Uterus (tissue), 2 donors: ENCODE data around the gene CST6.

Source experiments
- POLR2A ChIP-seq, 2 donors: fragments of 450-650 bp; IDR thresholded peaks; one replicate each; pipeline ENCODE4 v1.6.1; 2016; ENCODE audit warnings: antibody characterized with exemption in 2 of 2, mild to moderate bottlenecking in 1 of 2, moderate library complexity in 1 of 2
- TF ChIP-seq, protein P1 (sequence below), 4 experiments: fragments of 200-600 bp in 2 of 4; fragments of 450-650 bp in 2 of 4; sonication (generic) in 2 of 4; IDR thresholded peaks; one replicate each; pipeline ENCODE4 v1.5.1; 2016 to 2019; ENCODE audit warnings: antibody characterized with exemption in 4 of 4, mild to moderate bottlenecking in 2 of 4, moderate library complexity in 1 of 4

DNA sequence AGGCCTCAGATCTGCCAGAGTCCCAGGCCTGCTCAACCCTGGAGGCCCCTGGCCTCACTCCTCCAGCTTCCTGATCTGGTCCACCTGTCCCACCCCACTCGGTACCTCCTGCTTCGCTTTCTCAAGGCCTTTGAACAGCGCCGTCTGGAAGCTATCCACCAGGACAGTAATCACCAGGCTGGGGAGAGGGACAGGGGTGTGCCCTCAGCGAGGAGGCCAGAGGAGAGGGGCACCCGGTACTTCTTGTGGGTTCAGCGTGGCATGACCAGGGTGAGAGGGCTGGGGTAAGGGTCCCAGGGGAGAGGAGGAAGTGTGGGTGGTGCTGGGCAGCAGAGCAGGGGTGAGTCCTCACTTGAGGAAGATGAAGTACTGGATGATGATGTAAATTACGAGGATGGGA is 8.4 kb downstream of the CST6 start:
- TF ChIP-seq POLR2A (IDR thresholded peaks at IDR 0.05), result no peak
- TF ChIP-seq, protein P1, sequence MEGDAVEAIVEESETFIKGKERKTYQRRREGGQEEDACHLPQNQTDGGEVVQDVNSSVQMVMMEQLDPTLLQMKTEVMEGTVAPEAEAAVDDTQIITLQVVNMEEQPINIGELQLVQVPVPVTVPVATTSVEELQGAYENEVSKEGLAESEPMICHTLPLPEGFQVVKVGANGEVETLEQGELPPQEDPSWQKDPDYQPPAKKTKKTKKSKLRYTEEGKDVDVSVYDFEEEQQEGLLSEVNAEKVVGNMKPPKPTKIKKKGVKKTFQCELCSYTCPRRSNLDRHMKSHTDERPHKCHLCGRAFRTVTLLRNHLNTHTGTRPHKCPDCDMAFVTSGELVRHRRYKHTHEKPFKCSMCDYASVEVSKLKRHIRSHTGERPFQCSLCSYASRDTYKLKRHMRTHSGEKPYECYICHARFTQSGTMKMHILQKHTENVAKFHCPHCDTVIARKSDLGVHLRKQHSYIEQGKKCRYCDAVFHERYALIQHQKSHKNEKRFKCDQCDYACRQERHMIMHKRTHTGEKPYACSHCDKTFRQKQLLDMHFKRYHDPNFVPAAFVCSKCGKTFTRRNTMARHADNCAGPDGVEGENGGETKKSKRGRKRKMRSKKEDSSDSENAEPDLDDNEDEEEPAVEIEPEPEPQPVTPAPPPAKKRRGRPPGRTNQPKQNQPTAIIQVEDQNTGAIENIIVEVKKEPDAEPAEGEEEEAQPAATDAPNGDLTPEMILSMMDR (IDR thresholded peaks at IDR 0.05), result no peak
